Astrocyte of the cerebellum (primary cell): ENCODE measurements around the gene YDJC.
A peak's percentile ranks its signal among the peaks of the same experiment; 100 is the strongest.

ENCODE experiments used
- DNase-seq: peaks from one replicate; pipeline ENCODE4 v3.0.0-alpha.2; 2011; ENCODE audit warnings: low read depth
- H3K4me3 ChIP-seq: 2 replicates; pipeline ENCODE4 v1.5.1; 2011; ENCODE audit warnings: mild to moderate bottlenecking, low read depth, low read length, moderate library complexity
- in situ Hi-C: cut with HindIII; loops from 2 replicates; pipeline ENCODE4 v1.10.0; 2017; ENCODE audit warnings: low sequenced_read_pairs
- TF ChIP-seq, protein P1 (sequence below): IDR thresholded peaks from 2 replicates; pipeline ENCODE4 v1.5.1; 2012; ENCODE audit warnings: low read length, low read depth, moderate library complexity, mild to moderate bottlenecking; ENCODE audit errors: missing control alignments

The YDJC gene

DNA sequence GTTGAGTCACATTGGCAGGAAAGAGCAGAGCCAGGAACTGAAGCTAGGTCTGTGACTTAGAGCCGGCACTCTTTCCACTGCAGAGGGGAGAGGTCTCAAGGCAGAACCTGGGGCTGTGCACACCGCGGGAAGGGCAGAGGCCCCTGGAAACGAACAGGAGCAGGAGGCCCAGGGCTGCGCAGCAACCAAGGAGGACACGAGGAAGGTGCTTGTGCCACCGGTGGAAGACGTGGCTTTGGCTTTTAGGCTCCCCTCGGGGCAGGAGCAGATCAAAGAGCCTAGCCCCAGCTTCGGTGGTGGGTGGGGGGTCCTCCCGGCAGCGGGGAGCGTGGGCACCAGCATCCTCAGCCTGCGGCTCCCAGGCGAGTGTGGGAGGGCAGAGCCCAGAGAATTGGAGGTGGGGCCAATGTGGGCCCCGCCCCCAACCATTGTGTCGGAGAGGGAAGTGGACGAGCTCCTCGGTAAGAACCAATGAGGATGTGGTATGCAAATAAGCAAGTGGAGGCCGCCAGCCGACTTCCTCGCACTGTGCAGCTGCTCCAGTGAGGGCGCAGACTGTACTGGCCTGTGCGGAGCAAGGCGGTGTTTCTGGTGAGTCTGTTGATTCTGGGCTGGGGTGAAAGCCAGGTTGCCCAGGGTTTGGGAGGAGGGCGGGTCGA lies 2.5 kb upstream of the YDJC start, which contains the start of gene CCDC116:
TSS of gene CCDC116 (plus strand) at position 524 of the 659 bp plus-strand sequence. CDS start 422 bp downstream, outside the sequence.
- in situ Hi-C loops, result no loop called here
- H3K4me3 ChIP-seq, result no peak within 1 kb of the TSS
- no peak for DNase-seq

DNA sequence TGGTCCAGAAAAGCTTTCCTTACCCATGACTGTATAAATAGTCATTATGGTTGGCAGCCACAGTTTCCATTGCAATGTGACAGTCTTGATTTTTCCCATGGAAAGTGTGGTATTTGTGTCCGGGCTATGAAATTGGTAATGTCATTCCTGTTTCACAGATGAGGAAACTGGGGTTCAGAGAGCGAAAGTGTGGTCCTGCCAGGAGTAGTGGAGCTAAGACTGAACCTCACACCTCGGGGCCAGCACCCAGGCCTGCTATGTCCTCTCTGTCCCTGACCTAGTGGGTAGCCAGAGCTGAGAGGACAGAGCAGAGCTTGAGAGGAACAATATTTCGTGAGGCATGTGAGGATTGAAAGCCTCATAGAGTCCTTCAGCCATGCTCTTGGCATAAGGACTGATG lies 1.2 kb upstream of the YDJC start:
- DNase-seq, result no peak
- H3K4me3 ChIP-seq, result no peak overlapping the region
- TF ChIP-seq, protein P1, sequence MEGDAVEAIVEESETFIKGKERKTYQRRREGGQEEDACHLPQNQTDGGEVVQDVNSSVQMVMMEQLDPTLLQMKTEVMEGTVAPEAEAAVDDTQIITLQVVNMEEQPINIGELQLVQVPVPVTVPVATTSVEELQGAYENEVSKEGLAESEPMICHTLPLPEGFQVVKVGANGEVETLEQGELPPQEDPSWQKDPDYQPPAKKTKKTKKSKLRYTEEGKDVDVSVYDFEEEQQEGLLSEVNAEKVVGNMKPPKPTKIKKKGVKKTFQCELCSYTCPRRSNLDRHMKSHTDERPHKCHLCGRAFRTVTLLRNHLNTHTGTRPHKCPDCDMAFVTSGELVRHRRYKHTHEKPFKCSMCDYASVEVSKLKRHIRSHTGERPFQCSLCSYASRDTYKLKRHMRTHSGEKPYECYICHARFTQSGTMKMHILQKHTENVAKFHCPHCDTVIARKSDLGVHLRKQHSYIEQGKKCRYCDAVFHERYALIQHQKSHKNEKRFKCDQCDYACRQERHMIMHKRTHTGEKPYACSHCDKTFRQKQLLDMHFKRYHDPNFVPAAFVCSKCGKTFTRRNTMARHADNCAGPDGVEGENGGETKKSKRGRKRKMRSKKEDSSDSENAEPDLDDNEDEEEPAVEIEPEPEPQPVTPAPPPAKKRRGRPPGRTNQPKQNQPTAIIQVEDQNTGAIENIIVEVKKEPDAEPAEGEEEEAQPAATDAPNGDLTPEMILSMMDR, result no peak
- in situ Hi-C loops, result no loop called here

More for the DNA sequence above, 2.5 kb upstream of the YDJC start, which contains the start of gene CCDC116:
- TF ChIP-seq, protein P1, result no peak

DNA sequence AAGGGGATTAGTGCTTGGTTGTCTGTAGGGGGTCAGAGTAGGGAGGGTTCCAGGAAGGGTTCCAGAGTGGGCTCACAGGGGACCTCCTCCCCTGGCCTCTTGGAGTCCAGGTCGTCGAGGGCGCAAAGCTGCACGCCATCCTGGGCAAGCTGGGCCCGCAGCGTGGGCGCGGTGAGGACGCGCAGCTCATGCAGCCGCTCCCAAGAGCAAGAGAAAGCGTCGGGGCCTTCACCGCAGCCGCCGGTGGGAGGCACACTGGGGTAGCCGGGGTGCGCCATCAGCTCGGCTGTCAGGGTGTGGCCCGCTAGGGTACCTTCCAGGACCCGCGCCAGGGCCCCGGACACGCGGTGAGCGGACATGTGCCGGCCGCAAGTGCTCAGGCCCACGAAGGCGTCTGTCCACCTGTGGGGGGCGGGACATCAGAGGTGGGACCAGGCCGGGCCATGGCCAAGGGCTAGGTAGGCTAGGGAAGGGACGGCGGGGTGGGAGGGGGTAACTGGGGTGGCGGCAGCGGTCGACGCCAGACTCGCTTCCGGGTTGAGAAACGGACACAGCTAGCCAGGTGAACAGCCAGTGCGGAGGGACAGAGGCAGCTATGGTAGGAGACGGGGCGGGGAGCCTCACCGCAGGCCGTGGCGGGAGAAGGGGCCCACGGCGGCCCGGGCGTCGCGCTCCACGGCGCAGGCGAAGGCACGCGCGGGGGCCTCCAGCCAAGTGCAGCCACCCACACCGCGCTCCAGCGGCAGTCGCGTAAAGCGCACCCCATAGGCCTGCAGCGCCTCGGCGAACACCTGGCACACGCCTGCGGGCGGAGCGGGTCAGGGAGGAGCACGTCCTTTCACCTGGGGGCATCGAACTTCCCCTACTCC lies 1.2 kb downstream of the YDJC start:
- DNase-seq, result no peak
- TF ChIP-seq, protein P1, result no peak
- H3K4me3 ChIP-seq, result peak overlapping the region; percentile 73
- in situ Hi-C loops, result no loop called here

DNA sequence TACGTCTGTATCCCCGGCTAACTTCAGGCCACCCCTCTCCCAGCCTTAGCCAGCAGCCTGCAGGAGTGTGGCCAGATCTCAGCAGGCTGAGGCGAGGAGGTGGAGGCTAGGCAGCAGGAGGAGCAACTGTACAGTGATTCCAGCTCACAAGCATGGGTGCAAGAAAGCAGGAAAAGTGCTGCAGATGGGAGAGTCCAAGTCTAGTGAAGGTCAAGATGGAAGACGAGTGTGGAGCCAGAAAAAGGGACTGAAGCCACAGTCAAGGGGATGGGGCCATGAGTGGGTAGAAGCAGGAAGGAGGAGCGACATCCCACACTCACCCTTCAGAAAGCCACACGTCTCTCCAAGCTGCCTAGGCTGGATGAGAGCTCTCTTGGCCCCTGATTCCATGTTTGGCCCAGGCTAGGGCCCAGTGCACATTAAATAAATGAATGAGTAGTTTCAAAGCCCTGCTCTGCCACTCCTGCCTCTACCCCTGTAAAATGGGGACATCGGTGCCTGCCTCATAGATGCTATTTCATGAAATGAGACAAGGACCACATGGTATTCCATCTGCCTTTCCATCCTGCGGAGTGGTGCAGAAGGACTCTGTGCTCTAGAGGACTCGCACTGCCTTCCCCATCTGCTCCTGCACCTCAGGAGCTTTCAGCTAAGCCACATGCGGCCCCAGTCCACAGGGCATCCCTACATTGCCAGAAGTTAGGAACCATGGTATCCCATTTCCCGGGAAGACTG lies 2.9 kb downstream of the YDJC start:
- no peak overlapping the region for H3K4me3 ChIP-seq
- TF ChIP-seq, protein P1, result no peak
- DNase-seq, result no peak
- in situ Hi-C loops, result no loop called here

DNA sequence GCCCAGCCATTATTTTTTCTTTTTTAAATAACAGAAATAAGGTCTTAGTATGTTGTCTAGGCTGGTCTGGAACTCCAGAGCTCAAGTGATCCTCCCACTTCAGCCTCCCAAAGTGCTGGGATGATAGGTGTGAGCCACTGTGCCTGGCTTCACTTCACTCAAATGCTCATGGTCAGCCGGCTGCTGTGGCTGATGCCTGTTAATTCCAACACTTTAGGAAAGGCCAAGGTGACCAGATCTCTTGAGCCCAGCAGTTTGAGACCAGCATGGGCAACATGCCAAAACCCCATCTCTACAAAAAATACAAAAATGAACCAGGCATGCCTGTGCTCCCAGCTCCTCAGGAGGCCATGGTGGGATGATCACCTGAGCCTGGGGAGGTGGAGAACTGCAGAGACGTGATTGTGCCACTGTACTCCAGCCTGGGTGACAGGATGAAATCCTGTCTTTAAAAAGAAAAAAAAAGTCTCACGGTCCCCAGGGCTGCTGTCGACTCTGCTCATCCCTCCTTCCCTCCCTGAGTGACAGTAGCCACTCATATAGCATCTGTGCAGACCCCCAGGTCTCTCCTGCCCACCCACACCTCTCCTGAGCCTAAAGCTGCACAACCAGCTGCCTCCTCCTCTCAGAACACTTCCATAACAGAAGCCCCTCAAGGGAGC lies 3.6 kb downstream of the YDJC start:
- in situ Hi-C loops, result no loop called here
- no peak for DNase-seq
- no peak overlapping the region for H3K4me3 ChIP-seq
- TF ChIP-seq, protein P1, result no peak
